HFFc6 (cell line): ENCODE data around the gene PPFIA3. TPM values are rescaled to one million over a fixed set of nuclear protein-coding genes. Genes with fewer than 3 reads are reported as not detected.

Experiments used
- DNase-seq: peaks from one replicate; pipeline ENCODE4 v3.0.0-alpha.2; 2018
- H3K27ac Mint-ChIP-seq: 2 replicates; pipeline ENCODE4 v1.8.0; 2020; ENCODE audit warnings: mild to moderate bottlenecking, mixed read lengths
- H3K27me3 Mint-ChIP-seq: 2 replicates; pipeline ENCODE4 v1.8.0; 2021; ENCODE audit warnings: mild to moderate bottlenecking, moderate library complexity, mixed read lengths; ENCODE audit not compliant: insufficient read depth
- H3K36me3 Mint-ChIP-seq: 2 replicates; pipeline ENCODE4 v1.8.0; 2021; ENCODE audit warnings: low read depth, mixed read lengths
- H3K4me1 Mint-ChIP-seq: 2 replicates; pipeline ENCODE4 v1.8.0; 2020; ENCODE audit warnings: low read depth, mixed read lengths
- H3K4me3 Mint-ChIP-seq: 2 replicates; pipeline ENCODE4 v1.8.0; 2020; ENCODE audit warnings: mild to moderate bottlenecking, moderate library complexity, mixed read lengths
- H3K9me3 Mint-ChIP-seq: 2 replicates; pipeline ENCODE4 v1.8.0; 2020; ENCODE audit warnings: mild to moderate bottlenecking, mixed read lengths
- CTCF ChIP-seq: fragments of 200-600 bp; sonication (generic); IDR thresholded peaks from 2 replicates; pipeline ENCODE4 v1.5.0; 2021; ENCODE audit warnings: antibody characterized with exemption, mild to moderate bottlenecking
- total RNA-seq, 6 experiments: library from RNA; stranded (reverse); fragmentation: NEBNext Ultra II Directional; extraction: Animal tissue kit (Norgen Biotek cat#: 25700); gene quantifications; 2 replicates in 1 of 6; 3 replicates in 5 of 6; pipeline ENCODE4 v1.2.3, GENCODE V29; 2021

PPFIA3 gene
- total RNA-seq, 6 experiments from 2014 or later: 1.9 to 2.4 (median 2.3) TPM

- H3K9me3 Mint-ChIP-seq: no peaks in the 10 kb centered on the region
- H3K36me3 Mint-ChIP-seq: peaks cover 9% of the 10 kb centered on the region; the same call in 1 of the 2 replicates
- no peaks in the 10 kb centered on the region; the same call in 1 of the 2 replicates for H3K27me3 Mint-ChIP-seq
- H3K4me1 Mint-ChIP-seq: peaks cover 15% of the 10 kb centered on the region
- no peak overlapping the region for H3K27ac Mint-ChIP-seq
- no peak for DNase-seq
- H3K4me3 Mint-ChIP-seq: no peak overlapping the region
- TF ChIP-seq CTCF: no peak
Measured at GRCh38 chr19:49165111-49165750, 45.9 kb downstream of the PPFIA3 start.

GRCh38 chr19:49165865-49166301, 46.5 kb downstream of the PPFIA3 start:
- Mint-ChIP-seq H3K27me3 (no peaks in the 10 kb centered on the region; the same call in 1 of the 2 replicates), H3K4me3 (no peak overlapping the region), H3K4me1 (peaks cover 10% of the 10 kb centered on the region), H3K27ac (no peak overlapping the region), H3K9me3 (no peaks in the 10 kb centered on the region), H3K36me3 (peaks cover 2% of the 10 kb centered on the region; the same call in 1 of the 2 replicates)
- no peak for DNase-seq
- peak; percentile 10; the same call in 1 of the 2 replicates for TF ChIP-seq CTCF

- no peak overlapping the region for H3K27ac Mint-ChIP-seq
- no peak for DNase-seq
- H3K36me3 Mint-ChIP-seq: no peaks in the 10 kb centered on the region; the same call in 1 of the 2 replicates
- no peak for TF ChIP-seq CTCF
- H3K27me3 Mint-ChIP-seq: no peaks in the 10 kb centered on the region; the same call in 1 of the 2 replicates
- H3K4me3 Mint-ChIP-seq: no peak overlapping the region
- H3K9me3 Mint-ChIP-seq: no peaks in the 10 kb centered on the region
- H3K4me1 Mint-ChIP-seq: no peaks in the 10 kb centered on the region
Measured at GRCh38 chr19:49167857-49168409, 48.6 kb downstream of the PPFIA3 start.

- no peak overlapping the region for H3K4me3 Mint-ChIP-seq
- TF ChIP-seq CTCF: no peak
- H3K4me1 Mint-ChIP-seq: no peaks in the 10 kb centered on the region
- no peaks in the 10 kb centered on the region; the same call in 1 of the 2 replicates for H3K36me3 Mint-ChIP-seq
- no peak overlapping the region for H3K27ac Mint-ChIP-seq
- H3K27me3 Mint-ChIP-seq: no peaks in the 10 kb centered on the region; the same call in 1 of the 2 replicates
- DNase-seq: no peak
- H3K9me3 Mint-ChIP-seq: no peaks in the 10 kb centered on the region
Measured at GRCh38 chr19:49168421-49168820, 49.1 kb downstream of the PPFIA3 start.

- H3K4me3 Mint-ChIP-seq: no peak overlapping the region
- no peaks in the 10 kb centered on the region for H3K9me3 Mint-ChIP-seq
- no peak for DNase-seq
- H3K27ac Mint-ChIP-seq: no peak overlapping the region
- peaks cover under 1% of the 10 kb centered on the region; the same call in 1 of the 2 replicates for H3K36me3 Mint-ChIP-seq
- no peaks in the 10 kb centered on the region for H3K4me1 Mint-ChIP-seq
- TF ChIP-seq CTCF: no peak
- H3K27me3 Mint-ChIP-seq: peaks cover 3% of the 10 kb centered on the region
Measured at GRCh38 chr19:49173198-49173597, 53.9 kb downstream of the PPFIA3 start.
